Fibroblast of lung (primary cell): ENCODE results near the gene RPS21. TPM values are rescaled to one million over a fixed set of nuclear protein-coding genes. Genes with fewer than 3 reads are reported as not detected.

Experiments
- DNase-seq, 2 donors: peaks; one replicate each; pipeline versions ENCODE4 v3.0.0 to v3.0.0-alpha.2; 2010; ENCODE audit warnings: low read depth in 2 of 2
- H2AFZ ChIP-seq: 2 replicates; pipeline ENCODE4 v1.5.1; 2012; ENCODE audit warnings: low read length, control low read depth, inconsistent platforms
- H3K27ac ChIP-seq: 2 replicates; pipeline ENCODE4 v1.5.1; 2011; ENCODE audit warnings: low read length, control low read depth; ENCODE audit not compliant: insufficient read depth
- H3K27me3 ChIP-seq: 2 replicates; pipeline ENCODE4 v1.5.1; 2011; ENCODE audit warnings: mild to moderate bottlenecking, low read length; ENCODE audit not compliant: control insufficient read depth, insufficient read depth
- H3K36me3 ChIP-seq: 2 replicates; pipeline ENCODE4 v1.5.1; 2011; ENCODE audit warnings: low read length; ENCODE audit not compliant: control insufficient read depth, insufficient read depth
- H3K4me1 ChIP-seq: 2 replicates; pipeline ENCODE4 v1.5.1; 2011; ENCODE audit warnings: low read length; ENCODE audit not compliant: control insufficient read depth, insufficient read depth; ENCODE audit errors: extremely low read depth
- H3K4me2 ChIP-seq: 2 replicates; pipeline ENCODE4 v1.5.1; 2011; ENCODE audit warnings: low read length, control low read depth; ENCODE audit not compliant: insufficient read depth; ENCODE audit errors: extremely low read depth
- H3K4me3 ChIP-seq, 4 experiments: fragments of 200-600 bp in 1 of 4; sonication (generic) in 1 of 4; replicated peaks in 1 of 4; 2 replicates each; pipeline ENCODE4 v1.5.1; 2011 to 2016; ENCODE audit warnings: low read length in 4 of 4, low read depth in 3 of 4, mild to moderate bottlenecking in 3 of 4, control low read depth in 2 of 4, inconsistent platforms in 1 of 4, mixed read lengths in 1 of 4; ENCODE audit not compliant: insufficient read depth in 1 of 4; ENCODE audit errors: control extremely low read depth in 1 of 4
- H3K79me2 ChIP-seq: 2 replicates; pipeline ENCODE4 v1.5.1; 2012; ENCODE audit warnings: mild to moderate bottlenecking, low read length, inconsistent platforms; ENCODE audit not compliant: control insufficient read depth, insufficient read depth
- H3K9ac ChIP-seq: 2 replicates; pipeline ENCODE4 v1.5.1; 2011; ENCODE audit warnings: mild to moderate bottlenecking, low read length, control low read depth; ENCODE audit not compliant: insufficient read depth
- H3K9me3 ChIP-seq: 2 replicates; pipeline ENCODE4 v1.5.1; 2012; ENCODE audit warnings: low read depth, low read length; ENCODE audit not compliant: control insufficient read depth, insufficient read depth
- H4K20me1 ChIP-seq: 2 replicates; pipeline ENCODE4 v1.5.1; 2011; ENCODE audit warnings: low read length; ENCODE audit not compliant: control insufficient read depth, insufficient read depth; ENCODE audit errors: extremely low read depth
- EZH2 ChIP-seq: IDR thresholded peaks from 2 replicates; pipeline ENCODE4 v1.5.1; 2012; ENCODE audit warnings: low read length, control low read depth, mild to moderate bottlenecking; ENCODE audit errors: missing control alignments
- polyA plus RNA-seq, 2 donors: library from polyadenylated mRNA; depleted of rRNA in 1 of 2; stranded (reverse) in 1 of 2; unstranded in 1 of 2; fragments of >200 nt; gene quantifications; 2 replicates each; pipeline ENCODE4 v1.2.1, GENCODE V29; 2011 to 2012; ENCODE audit warnings: missing spikeins in 1 of 2
- total RNA-seq: library from RNA; depleted of rRNA; stranded (reverse); fragments of >200 nt; gene quantifications from 2 replicates; pipeline ENCODE4 v1.2.1, GENCODE V29; 2014
- TF ChIP-seq, protein P1 (sequence below), 2 donors: IDR thresholded peaks in 1 of 2; conservative IDR thresholded peaks in 1 of 2; 1 replicate in 1 of 2; 2 replicates in 1 of 2; pipeline ENCODE4 v1.5.1; 2011 to 2012; ENCODE audit warnings: low read length in 2 of 2, control low read depth in 1 of 2, inconsistent platforms in 1 of 2, low read depth in 1 of 2, mild to moderate bottlenecking in 1 of 2

Gene RPS21
- total and polyA plus RNA-seq, 2 donors (not counting 1 experiment from before 2014, with no cell fraction given), result 867 to 2,081 TPM

DNA sequence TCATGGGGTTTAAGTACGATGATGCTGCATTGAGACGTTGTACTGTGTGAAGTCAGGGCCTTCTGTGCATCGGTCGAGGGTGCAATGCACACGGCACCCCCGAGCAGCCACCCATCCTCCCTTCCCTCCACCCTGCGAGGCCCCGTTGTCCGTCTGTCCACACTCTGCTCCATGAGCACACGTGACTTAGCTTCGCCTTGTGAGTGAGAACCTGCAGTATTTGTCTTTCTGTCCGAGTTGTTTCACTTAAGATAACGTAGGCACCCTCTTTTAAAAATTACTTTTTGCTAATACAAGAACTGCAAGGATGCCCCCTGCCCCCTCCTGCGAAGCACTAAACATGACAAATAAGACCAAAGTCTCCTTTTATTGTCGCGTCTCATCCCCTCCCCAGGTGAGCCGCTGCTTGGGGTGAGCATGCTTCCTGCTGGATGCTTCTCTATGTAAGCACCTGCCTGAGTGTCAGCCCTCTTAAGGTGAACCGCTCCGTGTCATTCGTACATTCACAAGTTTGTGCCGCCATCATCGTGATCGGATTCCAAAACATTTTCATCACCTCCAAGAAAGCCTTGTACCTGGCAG, 44.1 kb downstream of the RPS21 start:
- no peaks in the 10 kb centered on the region for H4K20me1 ChIP-seq

DNA sequence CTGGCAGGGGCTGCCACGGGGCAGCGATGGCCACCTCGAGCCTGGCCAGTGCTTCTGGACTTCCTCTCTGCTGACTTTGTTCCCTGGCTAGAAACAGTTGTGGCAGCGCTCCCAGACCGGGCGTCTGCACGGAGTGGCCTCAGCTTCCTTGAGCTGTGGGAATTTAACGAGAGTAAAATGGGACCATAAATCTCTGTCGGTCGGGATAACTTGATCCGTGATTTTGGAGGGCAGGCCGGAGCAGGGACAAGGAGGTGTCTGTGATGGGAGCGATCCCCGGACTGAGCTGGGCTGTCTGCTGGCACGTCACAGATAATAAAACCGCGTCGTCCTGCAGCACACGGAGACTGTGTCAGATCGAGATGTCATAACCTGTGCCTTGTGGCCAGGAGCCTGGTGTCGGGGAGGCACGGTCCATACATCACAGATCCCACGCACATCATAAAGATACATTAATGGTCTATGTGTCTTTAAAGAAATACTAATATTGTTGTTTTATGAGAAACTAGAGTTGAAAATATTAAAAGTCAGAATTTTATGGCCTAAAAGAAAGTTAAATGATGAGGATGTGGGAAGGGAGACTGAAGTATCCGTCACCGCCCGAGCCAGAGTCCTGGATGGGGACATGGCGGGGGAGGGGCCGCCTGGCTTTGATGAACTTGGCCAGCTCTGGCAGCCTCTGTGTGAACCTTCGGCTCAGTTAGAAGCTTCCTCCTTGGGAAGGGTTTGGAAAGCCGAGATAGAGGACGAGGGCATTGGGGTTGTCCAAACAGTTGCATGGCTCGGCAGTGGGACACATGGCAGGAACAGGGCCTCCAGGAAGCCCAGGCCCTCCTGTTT, 47.0 kb downstream of the RPS21 start:
- Histone ChIP-seq H3K9ac (no peak overlapping the region), H2AFZ (no peak overlapping the region), H3K4me3 (no peak overlapping the region), H3K4me1 (no peaks in the 10 kb centered on the region), H4K20me1 (no peaks in the 10 kb centered on the region), H3K79me2 (no peaks in the 10 kb centered on the region), H3K27ac (no peak overlapping the region), H3K36me3 (no peaks in the 10 kb centered on the region), H3K4me2 (no peak overlapping the region), H3K27me3 (peaks cover 36% of the 10 kb centered on the region), H3K9me3 (no peaks in the 10 kb centered on the region)
- TF ChIP-seq, protein P1, sequence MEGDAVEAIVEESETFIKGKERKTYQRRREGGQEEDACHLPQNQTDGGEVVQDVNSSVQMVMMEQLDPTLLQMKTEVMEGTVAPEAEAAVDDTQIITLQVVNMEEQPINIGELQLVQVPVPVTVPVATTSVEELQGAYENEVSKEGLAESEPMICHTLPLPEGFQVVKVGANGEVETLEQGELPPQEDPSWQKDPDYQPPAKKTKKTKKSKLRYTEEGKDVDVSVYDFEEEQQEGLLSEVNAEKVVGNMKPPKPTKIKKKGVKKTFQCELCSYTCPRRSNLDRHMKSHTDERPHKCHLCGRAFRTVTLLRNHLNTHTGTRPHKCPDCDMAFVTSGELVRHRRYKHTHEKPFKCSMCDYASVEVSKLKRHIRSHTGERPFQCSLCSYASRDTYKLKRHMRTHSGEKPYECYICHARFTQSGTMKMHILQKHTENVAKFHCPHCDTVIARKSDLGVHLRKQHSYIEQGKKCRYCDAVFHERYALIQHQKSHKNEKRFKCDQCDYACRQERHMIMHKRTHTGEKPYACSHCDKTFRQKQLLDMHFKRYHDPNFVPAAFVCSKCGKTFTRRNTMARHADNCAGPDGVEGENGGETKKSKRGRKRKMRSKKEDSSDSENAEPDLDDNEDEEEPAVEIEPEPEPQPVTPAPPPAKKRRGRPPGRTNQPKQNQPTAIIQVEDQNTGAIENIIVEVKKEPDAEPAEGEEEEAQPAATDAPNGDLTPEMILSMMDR (conservative IDR thresholded peaks at IDR 0.05 in 1 of 2, IDR thresholded peaks at IDR 0.05 in 1 of 2; ENCODE audit: low read depth in 1 of 2, low read length in 2 of 2), result no peak
- TF ChIP-seq EZH2, result peak; percentile 58
- no peak for DNase-seq

More for the DNA sequence above, 44.1 kb downstream of the RPS21 start:
- H3K79me2 ChIP-seq, result no peaks in the 10 kb centered on the region
- H3K36me3 ChIP-seq, result no peaks in the 10 kb centered on the region
- H2AFZ ChIP-seq, result no peak overlapping the region
- H3K4me1 ChIP-seq, result no peaks in the 10 kb centered on the region
- no peak overlapping the region for H3K4me3 ChIP-seq
- no peak overlapping the region for H3K27ac ChIP-seq
- DNase-seq, result no peak
- TF ChIP-seq EZH2, result no peak
- TF ChIP-seq, protein P1 (conservative IDR thresholded peaks at IDR 0.05 in 1 of 2, IDR thresholded peaks at IDR 0.05 in 1 of 2; ENCODE audit: low read depth in 1 of 2, low read length in 2 of 2), result no peak
- H3K27me3 ChIP-seq, result peaks cover 30% of the 10 kb centered on the region
- H3K9ac ChIP-seq, result no peak overlapping the region
- no peak overlapping the region for H3K4me2 ChIP-seq
- H3K9me3 ChIP-seq, result no peaks in the 10 kb centered on the region

DNA sequence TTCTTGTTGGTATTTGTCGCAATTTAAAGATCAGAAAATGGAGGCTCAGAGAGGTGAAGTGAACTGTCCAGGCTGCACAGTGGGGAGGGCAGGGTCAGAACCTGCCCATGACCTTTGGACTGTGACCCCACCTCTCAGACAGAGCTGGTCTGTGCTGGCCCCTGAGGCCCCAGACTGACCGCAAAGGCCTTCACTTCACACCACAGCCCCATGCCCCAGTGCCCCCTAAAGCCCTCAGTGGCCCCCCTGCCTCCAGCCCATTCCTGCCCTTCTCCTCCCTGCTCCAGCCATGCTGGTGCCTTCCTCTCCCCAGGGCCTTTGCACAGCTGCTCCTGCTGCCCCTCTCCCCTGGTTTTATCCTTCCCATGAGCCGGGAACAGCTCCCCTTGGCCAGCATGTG, 49.8 kb downstream of the RPS21 start:
- Histone ChIP-seq H4K20me1 (no peaks in the 10 kb centered on the region), H2AFZ (no peak overlapping the region), H3K27me3 (peaks cover 33% of the 10 kb centered on the region), H3K4me1 (no peaks in the 10 kb centered on the region), H3K27ac (no peak overlapping the region), H3K4me3 (no peak overlapping the region), H3K79me2 (no peaks in the 10 kb centered on the region), H3K9me3 (no peaks in the 10 kb centered on the region), H3K36me3 (no peaks in the 10 kb centered on the region), H3K4me2 (no peak overlapping the region), H3K9ac (no peak overlapping the region)
- no peak for TF ChIP-seq EZH2
- TF ChIP-seq, protein P1 (conservative IDR thresholded peaks at IDR 0.05 in 1 of 2, IDR thresholded peaks at IDR 0.05 in 1 of 2; ENCODE audit: low read depth in 1 of 2, low read length in 2 of 2), result no peak
- DNase-seq, result no peak
